GM12865 (cell line): ENCODE data around the gene SSTR3.

Source experiments
- DNase-seq: peaks from one replicate; pipeline ENCODE4 v3.0.0; 2010; ENCODE audit warnings: low read depth
- H3K4me3 ChIP-seq: 2 replicates; pipeline ENCODE4 v1.5.1; 2011; ENCODE audit warnings: mild to moderate bottlenecking, low read depth, low read length, control low read depth
- TF ChIP-seq, protein P1 (sequence below): IDR thresholded peaks from 2 replicates; pipeline ENCODE4 v1.5.1; 2011; ENCODE audit warnings: low read length, control low read depth, low read depth, inconsistent platforms; ENCODE audit not compliant: insufficient read depth; ENCODE audit errors: missing control alignments

The SSTR3 gene

DNA sequence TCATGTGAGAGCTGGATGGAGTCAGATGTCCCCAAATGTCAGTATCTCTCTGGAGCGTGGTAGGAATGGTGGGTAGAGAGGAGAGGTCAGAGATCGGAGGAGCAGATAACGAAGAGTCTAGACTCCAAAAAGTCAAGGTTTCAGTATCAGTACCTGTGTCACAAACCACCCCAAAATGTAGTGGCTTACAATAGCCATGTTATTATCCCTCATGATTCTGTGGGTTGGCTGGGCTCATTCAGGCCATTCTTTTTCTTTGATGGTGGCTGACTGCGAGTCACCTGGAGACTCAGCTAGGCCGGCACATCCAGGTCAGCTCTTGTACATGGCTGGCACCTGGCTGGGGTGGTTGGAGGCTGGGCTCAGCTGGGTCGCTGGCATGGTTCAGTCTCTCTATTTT is 7.3 kb upstream of the SSTR3 start:
- H3K4me3 ChIP-seq = peak overlapping the region; percentile 90
- peak; percentile 61 for DNase-seq
- TF ChIP-seq, protein P1, sequence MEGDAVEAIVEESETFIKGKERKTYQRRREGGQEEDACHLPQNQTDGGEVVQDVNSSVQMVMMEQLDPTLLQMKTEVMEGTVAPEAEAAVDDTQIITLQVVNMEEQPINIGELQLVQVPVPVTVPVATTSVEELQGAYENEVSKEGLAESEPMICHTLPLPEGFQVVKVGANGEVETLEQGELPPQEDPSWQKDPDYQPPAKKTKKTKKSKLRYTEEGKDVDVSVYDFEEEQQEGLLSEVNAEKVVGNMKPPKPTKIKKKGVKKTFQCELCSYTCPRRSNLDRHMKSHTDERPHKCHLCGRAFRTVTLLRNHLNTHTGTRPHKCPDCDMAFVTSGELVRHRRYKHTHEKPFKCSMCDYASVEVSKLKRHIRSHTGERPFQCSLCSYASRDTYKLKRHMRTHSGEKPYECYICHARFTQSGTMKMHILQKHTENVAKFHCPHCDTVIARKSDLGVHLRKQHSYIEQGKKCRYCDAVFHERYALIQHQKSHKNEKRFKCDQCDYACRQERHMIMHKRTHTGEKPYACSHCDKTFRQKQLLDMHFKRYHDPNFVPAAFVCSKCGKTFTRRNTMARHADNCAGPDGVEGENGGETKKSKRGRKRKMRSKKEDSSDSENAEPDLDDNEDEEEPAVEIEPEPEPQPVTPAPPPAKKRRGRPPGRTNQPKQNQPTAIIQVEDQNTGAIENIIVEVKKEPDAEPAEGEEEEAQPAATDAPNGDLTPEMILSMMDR = no peak

GRCh38 chr22:37218771-37219411 is 6.6 kb upstream of the SSTR3 start:
- peak; percentile 95 for DNase-seq
- TF ChIP-seq, protein P1 = no peak
- peak overlapping the region; percentile 90 for H3K4me3 ChIP-seq

DNA sequence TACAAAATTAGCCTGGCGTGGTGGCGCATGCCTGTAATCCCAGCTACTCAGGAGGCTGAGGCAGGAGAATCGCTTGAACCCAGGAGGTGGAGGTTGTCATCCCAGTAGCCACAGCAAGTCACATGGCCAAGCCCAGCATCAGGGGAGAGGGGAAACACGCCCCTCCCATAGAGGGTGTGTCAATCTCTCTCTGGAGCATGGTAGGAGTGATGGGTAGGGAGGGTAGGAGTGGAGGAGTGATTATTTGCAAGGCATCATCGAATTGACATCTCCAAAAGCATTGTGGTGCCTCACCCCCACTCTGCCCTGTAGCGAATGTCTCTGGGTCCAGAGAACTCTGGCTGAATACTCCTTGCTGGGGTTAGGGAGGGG is 6.1 kb upstream of the SSTR3 start:
- H3K4me3 ChIP-seq = peak overlapping the region; percentile 90
- peak; percentile 66 for DNase-seq
- TF ChIP-seq, protein P1 = no peak

DNA sequence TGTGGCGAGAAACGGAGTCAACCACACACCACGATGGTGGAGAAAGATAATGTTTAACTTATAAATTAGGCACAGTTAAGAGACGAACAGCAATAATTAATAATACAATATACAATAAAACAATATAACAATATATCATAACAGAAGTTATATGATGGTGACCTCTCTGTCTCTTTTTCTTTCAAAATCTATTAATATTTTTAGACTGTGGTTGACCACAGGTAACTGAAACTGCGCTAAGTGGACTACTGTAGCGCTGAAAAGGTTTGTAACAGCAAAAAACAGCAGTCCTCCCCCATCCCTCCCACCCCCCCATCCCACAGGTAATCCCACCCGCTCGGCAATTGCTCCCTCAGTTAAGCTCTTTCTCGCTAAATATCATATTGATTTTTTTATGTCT is 3.6 kb upstream of the SSTR3 start:
- H3K4me3 ChIP-seq = peak overlapping the region; percentile 32; the same call in 1 of the 2 replicates
- DNase-seq = peak; percentile 68
- TF ChIP-seq, protein P1 = no peak

- H3K4me3 ChIP-seq = no peak overlapping the region
- no peak for DNase-seq
- TF ChIP-seq, protein P1 = no peak
Measured at GRCh38 chr22:37214731-37215030, 2.4 kb upstream of the SSTR3 start.

GRCh38 chr22:37213941-37214730 is 1.9 kb upstream of the SSTR3 start:
- DNase-seq = no peak
- TF ChIP-seq, protein P1 = no peak

More at GRCh38 chr22:37213941-37214730, 1.9 kb upstream of the SSTR3 start:
- no peak overlapping the region for H3K4me3 ChIP-seq
